HEK293T (cell line): ENCODE measurements around the gene CALN1.

Experiments used
- CTCF ChIA-PET: fragments of 350-600 bp; formaldehyde crosslinking; extraction: SDS; loops from one replicate; lab custom pipeline; 2021; ENCODE audit warnings: antibody characterized with exemption, inconsistent platforms; lab: Yijun Ruan, JAX
- POLR2A ChIA-PET: fragments of 350-600 bp; formaldehyde crosslinking; extraction: SDS; loops from one replicate; lab custom pipeline; 2020; ENCODE audit warnings: antibody characterized with exemption, inconsistent platforms; lab: Yijun Ruan, JAX
- DNase-seq: peaks from one replicate; pipeline ENCODE4 v3.0.0; 2012; ENCODE audit warnings: mixed read lengths; ENCODE audit errors: extremely low spot score
- ARNT ChIP-seq: fragments of 450-650 bp; IDR thresholded peaks from 2 replicates; pipeline ENCODE4 v1.6.1; 2017; ENCODE audit warnings: mild to moderate bottlenecking
- BHLHE40 ChIP-seq: fragments of 450-650 bp; IDR thresholded peaks from 2 replicates; pipeline ENCODE4 v1.6.1; 2016; ENCODE audit warnings: mild to moderate bottlenecking, moderate library complexity, borderline replicate concordance
- CTBP1 ChIP-seq: fragments of 450-650 bp; IDR thresholded peaks from 2 replicates; pipeline ENCODE4 v1.6.1; 2016; ENCODE audit warnings: borderline replicate concordance
- ELF4 ChIP-seq: fragments of 450-650 bp; IDR thresholded peaks from 2 replicates; pipeline ENCODE4 v1.6.1; 2017; ENCODE audit warnings: antibody characterized with exemption
- FOXA1 ChIP-seq: fragments of 450-650 bp; IDR thresholded peaks from 2 replicates; pipeline ENCODE4 v1.6.1; 2016; ENCODE audit warnings: mild to moderate bottlenecking
- FOXK2 ChIP-seq: fragments of 450-650 bp; IDR thresholded peaks from 2 replicates; pipeline ENCODE4 v1.6.1; 2016; ENCODE audit warnings: mild to moderate bottlenecking
- FOXM1 ChIP-seq: fragments of 450-650 bp; IDR thresholded peaks from 2 replicates; pipeline ENCODE4 v1.6.1; 2017; ENCODE audit warnings: mild to moderate bottlenecking, borderline replicate concordance
- HDGF ChIP-seq: fragments of 450-650 bp; IDR thresholded peaks from 2 replicates; pipeline ENCODE4 v1.6.1; 2017; ENCODE audit warnings: antibody characterized with exemption, borderline replicate concordance
- L3MBTL2 ChIP-seq: fragments of 450-650 bp; conservative IDR thresholded peaks from 2 replicates; pipeline ENCODE4 v1.6.1; 2016; ENCODE audit warnings: mild to moderate bottlenecking
- LEF1 ChIP-seq: fragments of 450-650 bp; IDR thresholded peaks from 2 replicates; pipeline ENCODE4 v1.6.1; 2017; ENCODE audit warnings: mild to moderate bottlenecking, borderline replicate concordance
- NFRKB ChIP-seq: fragments of 450-650 bp; IDR thresholded peaks from 2 replicates; pipeline ENCODE4 v1.6.1; 2016; ENCODE audit warnings: mild to moderate bottlenecking, moderate library complexity
- SP1 ChIP-seq: fragments of 450-650 bp; IDR thresholded peaks from 2 replicates; pipeline ENCODE4 v1.6.1; 2017
- SUZ12 ChIP-seq: fragments of 450-650 bp; IDR thresholded peaks from 2 replicates; pipeline ENCODE4 v1.6.1; 2016; ENCODE audit warnings: mild to moderate bottlenecking
- TARDBP ChIP-seq: fragments of 450-650 bp; IDR thresholded peaks from 2 replicates; pipeline ENCODE4 v1.6.1; 2016
- ZNF384 ChIP-seq: fragments of 450-650 bp; IDR thresholded peaks from 2 replicates; pipeline ENCODE4 v1.6.1; 2016
- TF ChIP-seq, protein P1 (sequence below): fragments of 450-650 bp; IDR thresholded peaks from 2 replicates; pipeline ENCODE4 v1.6.1; 2016

The CALN1 gene

DNA sequence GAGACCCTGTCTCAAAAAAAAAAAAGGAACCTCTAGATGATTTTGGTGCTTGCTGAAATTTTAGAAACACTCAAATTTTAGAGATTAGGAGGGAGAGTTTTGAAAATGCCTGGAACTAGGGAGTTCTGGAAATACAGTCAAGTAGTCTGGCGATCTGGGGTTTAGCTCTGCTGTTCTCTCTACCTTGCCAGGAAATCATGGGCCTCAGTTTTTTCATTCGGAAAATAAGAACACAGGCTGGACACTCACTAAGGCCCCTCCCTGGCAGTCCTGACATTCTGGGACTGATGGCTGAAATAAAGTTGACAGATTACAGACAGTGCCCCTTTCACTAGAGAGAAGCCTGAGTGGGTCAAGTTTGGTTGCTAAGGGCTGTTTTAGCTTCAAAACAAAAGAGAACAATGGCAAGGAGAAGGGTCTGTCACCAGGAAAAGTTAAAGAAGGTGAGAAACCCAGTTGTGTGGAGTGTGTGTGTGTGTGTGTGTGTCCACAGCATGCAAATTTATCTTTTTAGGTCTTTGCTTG lies 25.0 kb upstream of the CALN1 start:
- DNase-seq = no peak
- no peak for TF ChIP-seq LEF1
- TF ChIP-seq, protein P1, sequence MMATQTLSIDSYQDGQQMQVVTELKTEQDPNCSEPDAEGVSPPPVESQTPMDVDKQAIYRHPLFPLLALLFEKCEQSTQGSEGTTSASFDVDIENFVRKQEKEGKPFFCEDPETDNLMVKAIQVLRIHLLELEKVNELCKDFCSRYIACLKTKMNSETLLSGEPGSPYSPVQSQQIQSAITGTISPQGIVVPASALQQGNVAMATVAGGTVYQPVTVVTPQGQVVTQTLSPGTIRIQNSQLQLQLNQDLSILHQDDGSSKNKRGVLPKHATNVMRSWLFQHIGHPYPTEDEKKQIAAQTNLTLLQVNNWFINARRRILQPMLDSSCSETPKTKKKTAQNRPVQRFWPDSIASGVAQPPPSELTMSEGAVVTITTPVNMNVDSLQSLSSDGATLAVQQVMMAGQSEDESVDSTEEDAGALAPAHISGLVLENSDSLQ = no peak
- no peak for TF ChIP-seq FOXA1
- no peak for TF ChIP-seq BHLHE40
- no peak for TF ChIP-seq L3MBTL2
- no peak for TF ChIP-seq ZNF384
- TF ChIP-seq SP1 = no peak
- no peak for TF ChIP-seq HDGF
- no peak for TF ChIP-seq SUZ12
- no peak for TF ChIP-seq ARNT
- TF ChIP-seq CTBP1 = no peak
- no peak for TF ChIP-seq NFRKB
- TF ChIP-seq ELF4 = no peak
- no peak for TF ChIP-seq FOXK2
- no peak for TF ChIP-seq FOXM1
- no peak for TF ChIP-seq TARDBP
- CTCF ChIA-PET = no interaction called here
- POLR2A ChIA-PET = no interaction called here

DNA sequence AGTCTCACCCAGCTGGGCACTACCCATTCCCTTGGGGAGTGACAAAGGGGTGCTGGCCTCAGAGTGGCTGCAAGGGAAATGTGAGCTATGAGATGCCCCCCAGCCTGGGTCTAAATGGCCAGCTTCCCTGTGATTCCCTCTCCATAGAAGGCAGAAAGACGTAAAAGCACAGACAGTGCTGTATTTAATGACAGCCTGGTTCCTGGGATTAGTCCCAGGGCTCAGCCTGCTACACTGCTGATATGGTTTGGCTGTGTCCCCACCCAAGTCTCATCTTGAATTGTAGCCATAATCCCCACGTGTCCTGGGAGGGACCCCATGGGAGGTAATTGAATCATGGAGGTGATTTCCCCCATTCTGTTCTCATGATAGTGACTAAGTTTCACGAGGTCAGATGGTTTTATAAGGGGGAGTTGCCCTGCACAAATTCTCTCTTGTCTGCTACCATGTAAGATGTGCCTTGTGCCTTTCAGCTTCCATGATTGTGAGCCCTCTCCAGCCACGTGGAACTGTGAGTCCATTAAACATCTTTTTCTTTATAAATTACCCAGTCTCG lies 23.9 kb upstream of the CALN1 start:
- no peak for DNase-seq

DNA sequence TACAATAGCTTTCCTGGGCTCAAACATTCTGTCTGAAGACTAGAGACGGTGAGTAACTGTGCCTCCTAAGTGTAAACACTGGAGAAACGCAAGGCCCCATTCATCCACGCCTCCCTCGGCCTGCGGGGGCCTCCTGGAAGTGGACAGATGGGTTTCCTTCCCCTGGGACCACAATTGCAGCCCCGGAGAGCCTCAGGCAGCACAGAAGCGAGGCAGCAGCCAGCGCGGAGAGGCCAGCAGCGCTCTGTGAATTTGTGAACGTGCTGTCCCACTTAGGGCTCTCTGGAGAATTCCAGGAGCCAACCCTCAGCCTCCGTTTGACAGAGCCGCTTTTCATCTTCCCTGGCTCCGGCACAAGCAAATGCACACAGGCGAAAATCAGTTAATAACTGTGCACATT lies 23.2 kb upstream of the CALN1 start:
- DNase-seq = no peak
- TF ChIP-seq FOXA1 (no peak), SP1 (no peak), HDGF (no peak)
- CTCF ChIA-PET = no interaction called here
- POLR2A ChIA-PET = no interaction called here

More for the DNA sequence above, 23.9 kb upstream of the CALN1 start:
- CTCF ChIA-PET = no interaction called here
- POLR2A ChIA-PET = no interaction called here
- TF ChIP-seq LEF1 (no peak), ARNT (no peak), FOXA1 (no peak), CTBP1 (no peak), HDGF (no peak), ZNF384 (no peak), ELF4 (no peak)
- TF ChIP-seq, protein P1 = no peak

DNA sequence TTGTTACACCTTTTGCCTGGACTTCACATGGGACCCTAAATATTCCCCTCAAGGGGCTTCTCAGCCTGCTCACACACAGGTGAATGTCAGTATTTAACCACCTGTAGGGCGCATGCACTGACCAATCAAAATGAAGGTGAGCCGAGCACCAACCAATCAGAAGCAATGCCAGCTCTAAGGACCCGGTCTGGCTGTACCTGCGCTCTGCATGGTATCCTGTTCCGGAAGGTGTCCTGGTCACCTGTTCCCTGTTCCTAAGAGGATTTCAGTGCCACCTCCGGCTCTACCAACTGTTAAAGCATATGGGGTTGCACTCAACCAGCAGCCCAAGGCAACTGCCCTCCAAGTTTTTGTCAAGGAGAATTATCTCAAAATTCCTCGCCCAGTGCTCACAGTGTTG lies 18.4 kb upstream of the CALN1 start:
- POLR2A ChIA-PET = no interaction called here
- no peak for DNase-seq
- CTCF ChIA-PET = no interaction called here
- no peak for TF ChIP-seq L3MBTL2
- TF ChIP-seq, protein P1 = no peak
- TF ChIP-seq FOXM1 = no peak
- no peak for TF ChIP-seq ZNF384
- no peak for TF ChIP-seq BHLHE40
- no peak for TF ChIP-seq NFRKB
- TF ChIP-seq SUZ12 = no peak
- TF ChIP-seq ARNT = no peak
- no peak for TF ChIP-seq CTBP1
- no peak for TF ChIP-seq FOXA1
- no peak for TF ChIP-seq HDGF
- TF ChIP-seq TARDBP = no peak
- no peak for TF ChIP-seq SP1
- TF ChIP-seq ELF4 = no peak
- no peak for TF ChIP-seq LEF1
- no peak for TF ChIP-seq FOXK2

DNA sequence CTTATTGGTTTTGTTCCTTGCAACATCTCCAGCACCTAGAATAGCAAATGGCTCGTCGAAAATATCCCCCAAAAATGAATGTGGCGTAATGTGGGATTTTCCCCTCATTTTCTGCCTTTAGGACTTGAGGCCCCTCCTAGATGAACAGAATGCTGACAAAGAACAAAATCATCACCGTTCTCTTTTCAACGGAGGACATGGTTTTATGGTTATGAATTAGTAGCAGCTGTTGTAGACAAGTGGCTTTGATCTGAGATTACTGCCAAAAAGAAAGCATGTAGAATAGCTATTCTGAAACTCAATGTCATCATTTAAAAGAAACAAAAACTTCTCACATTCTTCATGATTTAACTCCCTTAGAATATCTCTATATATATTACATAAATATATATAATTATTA lies 17.2 kb upstream of the CALN1 start:
- CTCF ChIA-PET = interaction anchor here (0.6 kb wide), 1 partner anchor 11 kb away, joined by 3 read pairs; no protein-coding TSS in a partner anchor

More for the DNA sequence above, 17.2 kb upstream of the CALN1 start:
- DNase-seq = no peak
- POLR2A ChIA-PET = no interaction called here
- no peak for TF ChIP-seq NFRKB
- no peak for TF ChIP-seq HDGF
- TF ChIP-seq FOXA1 = no peak
- no peak for TF ChIP-seq FOXM1
- TF ChIP-seq, protein P1 = no peak
- TF ChIP-seq FOXK2 = no peak
- no peak for TF ChIP-seq LEF1
- TF ChIP-seq CTBP1 = no peak
- no peak for TF ChIP-seq SP1
- no peak for TF ChIP-seq BHLHE40
- no peak for TF ChIP-seq SUZ12
